HL-60 (cell line): ENCODE measurements around the gene GAREM1.

ENCODE experiments used
- DNase-seq, 2 experiments: peaks; one replicate each; pipeline ENCODE4 v3.0.0-alpha.2; 2010 to 2020; ENCODE audit warnings: low read depth in 1 of 2, low spot score in 1 of 2
- H3K27ac ChIP-seq: fragments of 250-450 bp; sonication (Bioruptor Pico); replicated peaks from 2 replicates; pipeline ENCODE4 v1.5.1; 2020; ENCODE audit warnings: mild to moderate bottlenecking, moderate library complexity
- H3K27me3 ChIP-seq: fragments of 250-450 bp; sonication (Bioruptor Pico); 2 replicates; pipeline ENCODE4 v1.5.1; 2021; ENCODE audit warnings: mild to moderate bottlenecking, moderate library complexity; ENCODE audit not compliant: insufficient read depth, poor library complexity, severe bottlenecking
- H3K4me3 ChIP-seq: replicated peaks from 2 replicates; pipeline ENCODE4 v1.5.1; 2011; ENCODE audit warnings: mild to moderate bottlenecking, control low read depth, low read length; ENCODE audit not compliant: insufficient read depth
- GABPA ChIP-seq: IDR thresholded peaks from 2 replicates; pipeline ENCODE4 v1.6.1; 2012; ENCODE audit warnings: low read depth
- POLR2AphosphoS5 ChIP-seq: IDR thresholded peaks from 2 replicates; pipeline ENCODE4 v1.6.1; 2012; ENCODE audit warnings: low read depth
- SPI1 ChIP-seq: IDR thresholded peaks from 2 replicates; pipeline ENCODE4 v1.6.1; 2012; ENCODE audit warnings: low read depth, mild to moderate bottlenecking, borderline replicate concordance
- TF ChIP-seq, protein P1 (sequence below): IDR thresholded peaks from 2 replicates; pipeline ENCODE4 v1.6.1; 2012; ENCODE audit warnings: low read depth; ENCODE audit not compliant: insufficient replicate concordance
- TF ChIP-seq, protein P2 (sequence below): IDR thresholded peaks from one replicate; pipeline ENCODE4 v1.5.1; 2011; ENCODE audit warnings: low read length, control low read depth, inconsistent platforms; ENCODE audit not compliant: insufficient read depth

GAREM1 gene

DNA sequence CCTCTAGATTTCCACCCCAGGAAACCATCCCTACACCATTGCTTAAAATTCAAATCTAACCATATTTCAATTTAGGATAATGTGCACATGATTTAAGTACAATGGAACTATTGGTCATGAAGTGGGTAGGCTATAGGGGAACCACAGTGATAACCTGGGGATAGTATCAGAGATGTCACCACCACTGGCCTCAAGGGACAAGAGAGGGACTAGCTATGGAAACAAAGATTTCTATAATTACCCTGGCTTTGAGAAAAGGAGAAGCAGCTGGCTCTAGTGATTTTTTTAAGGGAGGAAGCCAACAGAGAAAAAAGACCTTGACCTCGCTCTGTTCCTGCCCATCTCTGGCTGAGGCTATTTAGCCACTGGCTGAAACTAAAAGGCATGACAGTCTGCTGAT, 148.9 kb downstream of the GAREM1 start:
- TF ChIP-seq, protein P1, sequence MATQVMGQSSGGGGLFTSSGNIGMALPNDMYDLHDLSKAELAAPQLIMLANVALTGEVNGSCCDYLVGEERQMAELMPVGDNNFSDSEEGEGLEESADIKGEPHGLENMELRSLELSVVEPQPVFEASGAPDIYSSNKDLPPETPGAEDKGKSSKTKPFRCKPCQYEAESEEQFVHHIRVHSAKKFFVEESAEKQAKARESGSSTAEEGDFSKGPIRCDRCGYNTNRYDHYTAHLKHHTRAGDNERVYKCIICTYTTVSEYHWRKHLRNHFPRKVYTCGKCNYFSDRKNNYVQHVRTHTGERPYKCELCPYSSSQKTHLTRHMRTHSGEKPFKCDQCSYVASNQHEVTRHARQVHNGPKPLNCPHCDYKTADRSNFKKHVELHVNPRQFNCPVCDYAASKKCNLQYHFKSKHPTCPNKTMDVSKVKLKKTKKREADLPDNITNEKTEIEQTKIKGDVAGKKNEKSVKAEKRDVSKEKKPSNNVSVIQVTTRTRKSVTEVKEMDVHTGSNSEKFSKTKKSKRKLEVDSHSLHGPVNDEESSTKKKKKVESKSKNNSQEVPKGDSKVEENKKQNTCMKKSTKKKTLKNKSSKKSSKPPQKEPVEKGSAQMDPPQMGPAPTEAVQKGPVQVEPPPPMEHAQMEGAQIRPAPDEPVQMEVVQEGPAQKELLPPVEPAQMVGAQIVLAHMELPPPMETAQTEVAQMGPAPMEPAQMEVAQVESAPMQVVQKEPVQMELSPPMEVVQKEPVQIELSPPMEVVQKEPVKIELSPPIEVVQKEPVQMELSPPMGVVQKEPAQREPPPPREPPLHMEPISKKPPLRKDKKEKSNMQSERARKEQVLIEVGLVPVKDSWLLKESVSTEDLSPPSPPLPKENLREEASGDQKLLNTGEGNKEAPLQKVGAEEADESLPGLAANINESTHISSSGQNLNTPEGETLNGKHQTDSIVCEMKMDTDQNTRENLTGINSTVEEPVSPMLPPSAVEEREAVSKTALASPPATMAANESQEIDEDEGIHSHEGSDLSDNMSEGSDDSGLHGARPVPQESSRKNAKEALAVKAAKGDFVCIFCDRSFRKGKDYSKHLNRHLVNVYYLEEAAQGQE, result no peak
- H3K4me3 ChIP-seq, result no peak overlapping the region
- no peak for DNase-seq
- H3K27me3 ChIP-seq, result no peaks in the 10 kb centered on the region
- H3K27ac ChIP-seq, result no peak overlapping the region

DNA sequence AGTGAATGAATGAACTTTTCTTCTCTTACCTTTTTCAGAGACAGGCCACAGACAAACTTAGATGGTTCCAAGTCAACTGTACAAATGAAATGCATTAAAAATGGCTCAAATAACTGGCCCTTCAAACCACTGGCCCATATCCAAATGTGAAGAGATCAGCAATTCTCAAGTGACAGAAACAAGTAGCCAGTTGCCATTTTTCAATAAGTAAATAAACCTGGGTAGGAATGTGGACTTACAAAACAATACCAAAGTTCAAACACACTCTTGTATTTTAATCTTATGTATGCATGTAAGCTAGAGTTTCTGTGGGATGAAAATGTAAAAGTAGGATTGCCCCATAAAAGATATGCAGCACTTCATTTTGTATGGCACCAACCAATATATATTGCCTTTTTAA, 151.6 kb downstream of the GAREM1 start:
- TF ChIP-seq, protein P2, sequence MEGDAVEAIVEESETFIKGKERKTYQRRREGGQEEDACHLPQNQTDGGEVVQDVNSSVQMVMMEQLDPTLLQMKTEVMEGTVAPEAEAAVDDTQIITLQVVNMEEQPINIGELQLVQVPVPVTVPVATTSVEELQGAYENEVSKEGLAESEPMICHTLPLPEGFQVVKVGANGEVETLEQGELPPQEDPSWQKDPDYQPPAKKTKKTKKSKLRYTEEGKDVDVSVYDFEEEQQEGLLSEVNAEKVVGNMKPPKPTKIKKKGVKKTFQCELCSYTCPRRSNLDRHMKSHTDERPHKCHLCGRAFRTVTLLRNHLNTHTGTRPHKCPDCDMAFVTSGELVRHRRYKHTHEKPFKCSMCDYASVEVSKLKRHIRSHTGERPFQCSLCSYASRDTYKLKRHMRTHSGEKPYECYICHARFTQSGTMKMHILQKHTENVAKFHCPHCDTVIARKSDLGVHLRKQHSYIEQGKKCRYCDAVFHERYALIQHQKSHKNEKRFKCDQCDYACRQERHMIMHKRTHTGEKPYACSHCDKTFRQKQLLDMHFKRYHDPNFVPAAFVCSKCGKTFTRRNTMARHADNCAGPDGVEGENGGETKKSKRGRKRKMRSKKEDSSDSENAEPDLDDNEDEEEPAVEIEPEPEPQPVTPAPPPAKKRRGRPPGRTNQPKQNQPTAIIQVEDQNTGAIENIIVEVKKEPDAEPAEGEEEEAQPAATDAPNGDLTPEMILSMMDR, result no peak
- TF ChIP-seq, protein P1, result no peak
- TF ChIP-seq GABPA (no peak), SPI1 (no peak), POLR2AphosphoS5 (no peak)
- no peaks in the 10 kb centered on the region for H3K27me3 ChIP-seq
- DNase-seq, result no peak
- no peak overlapping the region for H3K4me3 ChIP-seq
- H3K27ac ChIP-seq, result no peak overlapping the region

DNA sequence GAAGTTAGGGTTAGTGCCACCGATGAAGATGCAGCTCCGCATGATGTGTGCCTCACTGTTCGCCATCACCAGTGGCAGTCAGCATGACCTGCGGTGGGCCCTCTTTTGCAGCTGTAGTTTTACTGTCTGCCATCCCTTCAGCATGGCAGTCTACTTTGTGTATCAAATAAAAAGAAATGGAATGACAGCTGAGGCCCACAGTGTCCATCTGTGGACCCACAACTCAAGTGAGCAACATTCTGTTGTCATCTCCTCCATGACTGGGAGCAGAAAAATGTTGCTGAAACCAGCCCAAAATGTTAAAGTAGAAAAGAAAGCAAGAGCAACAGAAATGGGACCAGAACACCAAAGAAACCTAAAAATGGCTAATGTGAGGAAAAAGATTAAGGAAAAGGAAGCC, 152.1 kb downstream of the GAREM1 start:
- TF ChIP-seq, protein P2, result no peak
- TF ChIP-seq POLR2AphosphoS5 (no peak), SPI1 (no peak), GABPA (no peak)
- TF ChIP-seq, protein P1, result no peak
- no peaks in the 10 kb centered on the region for H3K27me3 ChIP-seq
- H3K27ac ChIP-seq, result no peak overlapping the region
- DNase-seq, result no peak
- H3K4me3 ChIP-seq, result no peak overlapping the region

DNA sequence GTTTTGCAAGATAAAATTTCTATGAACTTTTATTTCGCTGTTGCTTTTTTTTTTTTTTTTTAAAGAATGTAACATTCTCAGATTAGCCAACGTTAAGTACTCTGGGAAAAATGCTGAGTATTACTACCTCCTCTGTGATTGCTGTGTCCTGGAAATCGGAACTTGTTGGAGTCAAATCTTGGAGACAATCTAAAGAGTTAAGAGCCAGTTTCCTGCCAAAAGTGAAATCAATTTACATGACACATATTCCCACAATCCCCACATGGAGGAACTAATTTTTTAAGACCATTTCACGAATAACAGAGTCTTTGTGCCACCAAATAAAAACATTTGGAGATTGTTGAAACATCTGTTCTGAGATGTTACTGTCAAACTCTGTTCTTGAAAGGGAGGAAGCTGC, 153.0 kb downstream of the GAREM1 start:
- H3K4me3 ChIP-seq, result no peak overlapping the region
- H3K27ac ChIP-seq, result no peak overlapping the region
- no peaks in the 10 kb centered on the region for H3K27me3 ChIP-seq
- DNase-seq, result no peak
- TF ChIP-seq POLR2AphosphoS5, result no peak
- no peak for TF ChIP-seq SPI1
- TF ChIP-seq, protein P1, result no peak
- TF ChIP-seq GABPA, result no peak
- TF ChIP-seq, protein P2, result no peak
